Measurements from ENCODE around the gene OR1N1.

GRCh38 chr9:122518226-122518625, 8.9 kb downstream of the OR1N1 start:
- TF ChIP-seq, protein P1, sequence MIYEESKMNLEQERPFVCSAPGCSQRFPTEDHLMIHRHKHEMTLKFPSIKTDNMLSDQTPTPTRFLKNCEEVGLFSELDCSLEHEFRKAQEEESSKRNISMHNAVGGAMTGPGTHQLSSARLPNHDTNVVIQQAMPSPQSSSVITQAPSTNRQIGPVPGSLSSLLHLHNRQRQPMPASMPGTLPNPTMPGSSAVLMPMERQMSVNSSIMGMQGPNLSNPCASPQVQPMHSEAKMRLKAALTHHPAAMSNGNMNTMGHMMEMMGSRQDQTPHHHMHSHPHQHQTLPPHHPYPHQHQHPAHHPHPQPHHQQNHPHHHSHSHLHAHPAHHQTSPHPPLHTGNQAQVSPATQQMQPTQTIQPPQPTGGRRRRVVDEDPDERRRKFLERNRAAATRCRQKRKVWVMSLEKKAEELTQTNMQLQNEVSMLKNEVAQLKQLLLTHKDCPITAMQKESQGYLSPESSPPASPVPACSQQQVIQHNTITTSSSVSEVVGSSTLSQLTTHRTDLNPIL (CRISPR knock-in tag; IDR thresholded peaks at IDR 0.05; ENCODE audit: low read depth), result no peak
- TF ChIP-seq ZNF565 (CRISPR knock-in tag; conservative IDR thresholded peaks at IDR 0.05; ENCODE audit: low read depth), result no peak
- TF ChIP-seq ZFP30 (CRISPR knock-in tag; IDR thresholded peaks at IDR 0.05), result no peak
- TF ChIP-seq, protein P2, sequence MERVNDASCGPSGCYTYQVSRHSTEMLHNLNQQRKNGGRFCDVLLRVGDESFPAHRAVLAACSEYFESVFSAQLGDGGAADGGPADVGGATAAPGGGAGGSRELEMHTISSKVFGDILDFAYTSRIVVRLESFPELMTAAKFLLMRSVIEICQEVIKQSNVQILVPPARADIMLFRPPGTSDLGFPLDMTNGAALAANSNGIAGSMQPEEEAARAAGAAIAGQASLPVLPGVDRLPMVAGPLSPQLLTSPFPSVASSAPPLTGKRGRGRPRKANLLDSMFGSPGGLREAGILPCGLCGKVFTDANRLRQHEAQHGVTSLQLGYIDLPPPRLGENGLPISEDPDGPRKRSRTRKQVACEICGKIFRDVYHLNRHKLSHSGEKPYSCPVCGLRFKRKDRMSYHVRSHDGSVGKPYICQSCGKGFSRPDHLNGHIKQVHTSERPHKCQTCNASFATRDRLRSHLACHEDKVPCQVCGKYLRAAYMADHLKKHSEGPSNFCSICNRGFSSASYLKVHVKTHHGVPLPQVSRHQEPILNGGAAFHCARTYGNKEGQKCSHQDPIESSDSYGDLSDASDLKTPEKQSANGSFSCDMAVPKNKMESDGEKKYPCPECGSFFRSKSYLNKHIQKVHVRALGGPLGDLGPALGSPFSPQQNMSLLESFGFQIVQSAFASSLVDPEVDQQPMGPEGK (CRISPR knock-in tag; IDR thresholded peaks at IDR 0.05; ENCODE audit: borderline replicate concordance), result no peak
- no peak for TF ChIP-seq ARNTL (CRISPR knock-in tag; IDR thresholded peaks at IDR 0.05; ENCODE audit: borderline replicate concordance, low read depth)
- TF ChIP-seq PPARA (CRISPR knock-in tag; IDR thresholded peaks at IDR 0.05; ENCODE audit: borderline replicate concordance), result no peak
- TF ChIP-seq SNAI2 (CRISPR knock-in tag; IDR thresholded peaks at IDR 0.05), result no peak
- no peak for TF ChIP-seq TCF4 (CRISPR knock-in tag; IDR thresholded peaks at IDR 0.05; ENCODE audit: borderline replicate concordance)
- TF ChIP-seq, protein P3, sequence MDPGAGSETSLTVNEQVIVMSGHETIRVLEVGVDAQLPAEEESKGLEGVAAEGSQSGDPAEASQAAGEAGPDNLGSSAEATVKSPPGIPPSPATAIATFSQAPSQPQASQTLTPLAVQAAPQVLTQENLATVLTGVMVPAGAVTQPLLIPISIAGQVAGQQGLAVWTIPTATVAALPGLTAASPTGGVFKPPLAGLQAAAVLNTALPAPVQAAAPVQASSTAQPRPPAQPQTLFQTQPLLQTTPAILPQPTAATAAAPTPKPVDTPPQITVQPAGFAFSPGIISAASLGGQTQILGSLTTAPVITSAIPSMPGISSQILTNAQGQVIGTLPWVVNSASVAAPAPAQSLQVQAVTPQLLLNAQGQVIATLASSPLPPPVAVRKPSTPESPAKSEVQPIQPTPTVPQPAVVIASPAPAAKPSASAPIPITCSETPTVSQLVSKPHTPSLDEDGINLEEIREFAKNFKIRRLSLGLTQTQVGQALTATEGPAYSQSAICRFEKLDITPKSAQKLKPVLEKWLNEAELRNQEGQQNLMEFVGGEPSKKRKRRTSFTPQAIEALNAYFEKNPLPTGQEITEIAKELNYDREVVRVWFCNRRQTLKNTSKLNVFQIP (CRISPR knock-in tag; IDR thresholded peaks at IDR 0.05; ENCODE audit: borderline replicate concordance, low read depth), result no peak
